ENCODE data around the gene BCL2L14. TPM values are rescaled to one million over a fixed set of nuclear protein-coding genes. Genes with fewer than 3 reads are reported as not detected.

Gene BCL2L14
- total RNA-seq, 1 experiment from 2014 or later, result not detected

- Histone ChIP-seq H3K36me3 (ENCODE audit: insufficient read depth, low read length, poor library complexity, severe bottlenecking) (peaks cover 42% of the 10 kb centered on the region), H3K27ac (ENCODE audit: low read depth, low read length, poor library complexity, severe bottlenecking) (no peak overlapping the region), H3K9me3 (ENCODE audit: low read depth, low read length, poor library complexity, severe bottlenecking) (no peaks in the 10 kb centered on the region), H3K27me3 (replicated peaks; ENCODE audit: insufficient read depth, low read depth, low read length, poor library complexity) (no peaks in the 10 kb centered on the region), H3K4me1 (ENCODE audit: insufficient read depth, low read length, poor library complexity, severe bottlenecking) (no peaks in the 10 kb centered on the region), H3K4me3 (ENCODE audit: low read depth, low read length, poor library complexity, severe bottlenecking) (no peak overlapping the region)
- DNase-seq (ENCODE audit: low spot score), result no peak
- CTCF ChIA-PET, result no interaction called here
- no peak for TF ChIP-seq CTCF (conservative IDR thresholded peaks at IDR 0.05; ENCODE audit: low read depth, low read length)
- TF ChIP-seq EZH2 (IDR thresholded peaks at IDR 0.05; ENCODE audit: borderline replicate concordance, low read depth, low read length, poor library complexity, severe bottlenecking), result no peak
- intact Hi-C loops (cut with micrococcal nuclease; ENCODE audit: unreplicated experiment), result no loop called here
- POLR2A ChIA-PET (ENCODE audit: low non-redundant PET), result no interaction called here
- BruUV-seq (replicated peaks), result no TSS peak
Observed at GRCh38 chr12:12115514-12115913, 44.8 kb downstream of the BCL2L14 start.

GRCh38 chr12:12116677-12117076 lies 45.9 kb downstream of the BCL2L14 start:
- H3K27ac ChIP-seq (ENCODE audit: low read depth, low read length, poor library complexity, severe bottlenecking), result no peak overlapping the region
- no TSS peak for BruUV-seq (replicated peaks)
- peaks cover 54% of the 10 kb centered on the region for H3K36me3 ChIP-seq (ENCODE audit: insufficient read depth, low read length, poor library complexity, severe bottlenecking)
- H3K27me3 ChIP-seq (replicated peaks; ENCODE audit: insufficient read depth, low read depth, low read length, poor library complexity), result no peaks in the 10 kb centered on the region
- H3K9me3 ChIP-seq (ENCODE audit: low read depth, low read length, poor library complexity, severe bottlenecking), result no peaks in the 10 kb centered on the region
- TF ChIP-seq CTCF (conservative IDR thresholded peaks at IDR 0.05; ENCODE audit: low read depth, low read length), result no peak
- no peak for TF ChIP-seq EZH2 (IDR thresholded peaks at IDR 0.05; ENCODE audit: borderline replicate concordance, low read depth, low read length, poor library complexity, severe bottlenecking)
- intact Hi-C loops (cut with micrococcal nuclease; ENCODE audit: unreplicated experiment), result no loop called here
- DNase-seq (ENCODE audit: low spot score), result no peak
- H3K4me1 ChIP-seq (ENCODE audit: insufficient read depth, low read length, poor library complexity, severe bottlenecking), result no peaks in the 10 kb centered on the region
- H3K4me3 ChIP-seq (ENCODE audit: low read depth, low read length, poor library complexity, severe bottlenecking), result no peak overlapping the region
- ChIA-PET POLR2A (ENCODE audit: low non-redundant PET) (no interaction called here), CTCF (no interaction called here)

DNA sequence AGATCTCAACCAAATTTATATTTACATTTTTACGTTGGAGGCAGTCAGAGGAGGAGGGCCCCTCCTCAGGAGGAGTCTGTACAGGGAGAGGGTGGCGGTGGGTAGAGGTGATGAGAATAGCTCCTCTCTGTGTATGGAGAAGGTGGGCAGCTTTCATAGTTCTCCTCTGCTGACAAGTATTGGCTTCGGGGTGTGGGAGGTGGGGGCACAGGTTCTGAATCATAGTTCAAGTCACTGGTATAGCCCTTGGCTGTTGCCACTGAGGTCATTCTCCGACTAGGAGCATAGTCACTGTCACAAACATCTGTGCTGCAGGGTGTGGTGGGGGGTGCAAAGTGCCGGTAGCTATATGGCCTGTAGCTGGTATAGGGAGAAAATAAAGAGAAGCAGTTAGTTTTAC lies 50.3 kb downstream of the BCL2L14 start:
- no peak for DNase-seq (ENCODE audit: low spot score)
- Histone ChIP-seq H3K9me3 (ENCODE audit: low read depth, low read length, poor library complexity, severe bottlenecking) (no peaks in the 10 kb centered on the region), H3K27ac (ENCODE audit: low read depth, low read length, poor library complexity, severe bottlenecking) (no peak overlapping the region), H3K27me3 (replicated peaks; ENCODE audit: insufficient read depth, low read depth, low read length, poor library complexity) (no peaks in the 10 kb centered on the region), H3K36me3 (ENCODE audit: insufficient read depth, low read length, poor library complexity, severe bottlenecking) (peaks cover 77% of the 10 kb centered on the region), H3K4me1 (ENCODE audit: insufficient read depth, low read length, poor library complexity, severe bottlenecking) (no peaks in the 10 kb centered on the region), H3K4me3 (ENCODE audit: low read depth, low read length, poor library complexity, severe bottlenecking) (no peak overlapping the region)
- ChIA-PET POLR2A (ENCODE audit: low non-redundant PET) (no interaction called here), CTCF (no interaction called here)
- no peak for TF ChIP-seq EZH2 (IDR thresholded peaks at IDR 0.05; ENCODE audit: borderline replicate concordance, low read depth, low read length, poor library complexity, severe bottlenecking)
- no peak for TF ChIP-seq CTCF (conservative IDR thresholded peaks at IDR 0.05; ENCODE audit: low read depth, low read length)
- intact Hi-C loops (cut with micrococcal nuclease; ENCODE audit: unreplicated experiment), result no loop called here
- BruUV-seq (replicated peaks), result no TSS peak

Data from A673 (cell line).